ENCODE measurements around the gene POMC.
"Not testable (repeated sequence)": the region's sequence is repeated elsewhere in the genome, so short reads cannot be mapped to it uniquely, and the experiment has no call there.

Gene POMC

GRCh38 chr2:25177211-25177611, 8.8 kb upstream of the POMC start:
- DNase-seq (ENCODE audit: low read depth in 2 of 3, low spot score in 1 of 3) = no peak

DNA sequence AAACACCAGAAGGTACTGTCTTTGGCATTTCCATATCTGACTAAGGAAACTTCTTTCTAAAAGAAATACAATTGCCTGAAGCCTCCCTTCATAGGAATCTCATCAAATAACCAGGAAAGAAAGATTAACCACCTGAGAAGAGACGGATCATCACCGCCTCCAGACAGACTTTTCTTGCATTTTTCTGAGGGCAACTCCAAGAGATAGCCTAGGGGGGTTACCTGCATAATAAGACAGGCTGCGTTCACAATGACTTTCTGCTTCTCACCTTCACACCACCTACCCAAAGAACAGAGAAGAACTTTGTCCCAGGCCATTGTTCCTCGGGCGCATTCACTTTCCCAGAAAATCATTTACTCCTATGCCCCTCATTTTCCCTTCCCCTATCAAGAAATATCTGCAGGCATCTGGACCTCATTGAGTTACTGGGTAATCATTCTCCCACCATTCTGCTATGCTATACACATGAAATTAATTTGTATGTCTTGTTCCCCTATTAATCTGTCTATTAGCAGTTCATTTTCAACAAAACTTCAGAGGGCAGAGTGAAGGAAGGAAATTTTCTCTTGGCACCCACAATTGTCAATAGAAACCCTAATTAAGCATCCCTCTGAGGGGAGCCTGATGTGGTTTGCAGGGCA, 8.3 kb upstream of the POMC start:
- DNase-seq (ENCODE audit: low read depth in 2 of 3, low spot score in 1 of 3) = no peak

- DNase-seq (ENCODE audit: low read depth in 2 of 3, low spot score in 1 of 3) = no peak
Observed at GRCh38 chr2:25176138-25176537, 7.8 kb upstream of the POMC start.

- DNase-seq (ENCODE audit: low read depth in 2 of 3, low spot score in 1 of 3) = no peak
Observed at GRCh38 chr2:25174192-25174861, 5.9 kb upstream of the POMC start.

GRCh38 chr2:25173719-25174118, 5.3 kb upstream of the POMC start:
- no peak for DNase-seq (ENCODE audit: low read depth in 2 of 3, low spot score in 1 of 3)

DNA sequence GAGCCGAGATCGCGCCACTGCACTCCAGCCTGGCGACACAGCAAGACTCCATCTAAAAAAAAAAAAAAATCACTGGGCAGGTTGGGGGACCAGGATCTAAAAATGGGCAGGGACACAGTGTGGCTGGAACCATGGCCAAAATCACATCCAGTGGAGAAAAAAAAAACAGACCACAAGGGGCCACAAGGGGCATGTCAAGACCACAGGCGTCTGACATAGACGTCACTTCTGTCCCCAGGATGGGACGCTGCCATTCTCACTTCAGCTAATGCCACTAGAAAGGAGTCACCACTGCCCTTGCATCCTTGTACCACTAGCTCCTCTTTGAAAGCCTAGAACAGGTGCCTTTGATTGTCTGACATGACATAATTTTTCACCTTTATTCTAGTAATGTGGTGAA, 2.5 kb upstream of the POMC start:
- no peak for DNase-seq (ENCODE audit: low read depth in 2 of 3, low spot score in 1 of 3)

DNA sequence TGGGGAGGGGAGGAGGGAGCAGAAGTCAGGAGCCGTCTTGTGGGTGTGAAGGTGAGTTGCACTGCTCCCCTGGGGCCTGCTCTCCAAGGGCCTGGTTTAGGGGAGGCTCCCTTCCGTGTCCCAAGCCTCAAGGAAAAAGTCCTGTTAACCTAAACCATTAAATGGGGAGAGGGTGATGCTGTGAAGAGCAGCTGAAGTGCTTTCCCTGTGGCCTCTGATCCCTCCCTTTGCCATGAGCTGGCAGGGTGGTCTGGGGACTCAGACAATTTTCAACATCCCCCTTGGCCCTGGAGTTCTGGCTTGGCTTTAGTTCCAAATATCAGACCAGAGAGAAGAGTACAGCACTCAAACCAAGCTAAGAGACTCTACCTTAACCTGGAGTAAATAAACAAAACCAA, 692 bp upstream of the POMC start:
- DNase-seq (ENCODE audit: low read depth in 2 of 3, low spot score in 1 of 3) = no peak

DNA sequence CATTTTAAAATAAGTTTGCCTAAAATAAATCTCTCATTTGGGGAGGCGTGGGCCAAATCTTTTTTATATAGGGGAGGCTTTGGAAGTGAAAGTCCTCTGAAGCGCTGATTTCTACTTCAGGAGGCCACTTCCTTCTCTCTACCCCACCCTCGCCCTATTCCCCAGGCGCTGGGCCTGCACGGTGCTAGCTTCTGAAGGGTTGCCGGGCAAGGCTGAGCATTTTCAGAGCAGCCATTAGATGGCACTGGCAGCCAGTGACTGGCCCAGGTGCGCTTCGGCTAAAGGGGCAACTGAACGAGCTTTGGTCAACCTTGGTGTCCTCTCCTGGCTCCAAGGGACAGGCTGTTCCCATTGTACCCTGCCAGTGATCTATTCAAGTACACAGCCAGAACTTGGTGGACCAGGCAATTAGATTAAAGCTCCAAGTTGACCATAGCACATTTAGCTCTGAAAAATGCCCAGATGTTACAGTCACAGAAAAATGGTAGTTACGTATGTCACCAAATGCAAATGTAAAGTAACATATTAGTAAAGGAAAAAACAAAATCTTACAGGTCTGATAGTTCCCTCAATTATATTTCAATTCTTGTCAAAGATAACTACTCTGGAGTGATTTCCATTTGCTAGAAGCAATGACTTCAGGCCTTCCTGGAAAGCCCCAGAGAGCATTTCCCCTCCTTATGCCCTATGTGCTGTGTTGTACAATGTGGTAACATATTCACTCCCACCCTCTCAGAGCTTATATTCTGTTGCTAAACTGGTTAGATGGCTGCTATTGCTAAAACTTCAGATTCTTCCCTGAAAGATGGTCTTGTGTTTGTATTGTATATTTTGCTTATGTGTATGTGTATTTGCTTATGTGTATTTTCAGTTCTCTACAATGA, 2.1 kb downstream of the POMC start:
- peak in 1 of 3 donors; percentile 8 for DNase-seq (ENCODE audit: low read depth in 2 of 3, low spot score in 1 of 3)

DNA sequence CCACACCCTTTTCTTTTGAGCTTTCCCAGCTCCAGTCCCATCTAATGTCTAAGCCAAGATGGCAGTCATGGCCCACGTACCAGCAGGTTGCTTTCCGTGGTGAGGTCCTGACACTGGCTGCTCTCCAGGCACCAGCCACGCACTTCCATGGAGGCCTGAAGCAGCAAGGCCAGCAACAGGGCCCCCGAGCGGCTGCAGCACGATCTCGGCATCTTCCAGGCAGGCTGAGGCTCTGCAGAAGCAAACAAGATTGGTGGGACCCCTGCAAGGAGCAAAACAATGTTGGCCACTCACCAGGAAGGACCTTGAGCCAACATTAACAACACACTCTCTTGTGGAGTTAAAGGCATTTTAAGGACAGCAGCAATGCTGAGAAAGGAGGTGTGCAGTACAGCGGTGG, 3.8 kb downstream of the POMC start:
- DNase-seq (ENCODE audit: low read depth in 2 of 3, low spot score in 1 of 3) = no peak

DNA sequence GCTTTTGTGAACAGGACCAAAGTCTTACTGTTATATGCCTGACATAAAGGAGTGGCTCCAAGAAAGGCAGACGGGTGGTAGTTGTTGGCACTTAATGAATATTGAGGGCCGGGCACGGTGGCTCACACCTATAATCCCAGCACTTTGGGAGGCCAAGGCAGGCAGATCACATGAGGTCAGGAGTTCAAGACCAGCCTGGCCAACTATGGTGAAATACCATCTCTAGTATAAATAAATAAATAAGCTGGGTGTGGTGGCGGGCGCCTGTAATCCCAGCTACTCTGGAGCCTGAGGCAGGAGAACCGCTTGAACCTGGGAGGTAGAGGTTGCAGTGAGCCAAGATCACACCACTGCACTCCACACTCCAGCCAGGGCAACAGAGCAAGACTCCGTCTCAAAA, 6.3 kb downstream of the POMC start:
- DNase-seq (ENCODE audit: low read depth in 2 of 3, low spot score in 1 of 3) = not testable (repeated sequence)

GRCh38 chr2:25161055-25161781, 7.2 kb downstream of the POMC start:
- peak; percentile 51 to 62 (median 53) for DNase-seq (ENCODE audit: low read depth in 2 of 3, low spot score in 1 of 3)

DNA sequence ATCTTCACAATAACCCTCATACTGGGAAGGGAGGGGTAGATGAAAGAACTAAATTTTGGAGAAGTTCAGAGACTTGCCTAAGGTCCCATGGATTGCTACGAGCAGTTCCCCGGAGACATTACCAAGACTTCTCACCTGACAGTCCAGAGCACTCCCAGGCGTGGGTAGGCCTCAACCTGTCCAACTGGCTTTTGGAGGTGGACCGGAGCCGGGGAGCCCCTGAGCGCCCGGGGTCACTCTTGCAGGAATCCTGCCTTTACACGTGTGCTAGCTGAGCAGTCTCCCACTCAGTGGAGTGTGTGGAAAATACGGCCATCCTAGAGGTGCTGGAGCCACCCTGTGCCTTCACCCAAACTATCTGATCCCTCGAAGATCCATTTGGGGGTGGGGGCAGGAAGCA, 8.0 kb downstream of the POMC start:
- DNase-seq (ENCODE audit: low read depth in 2 of 3, low spot score in 1 of 3) = no peak

GRCh38 chr2:25159949-25160348, 8.4 kb downstream of the POMC start:
- DNase-seq (ENCODE audit: low read depth in 2 of 3, low spot score in 1 of 3) = no peak

GRCh38 chr2:25158096-25158852, 10.1 kb downstream of the POMC start:
- DNase-seq (ENCODE audit: low read depth in 2 of 3, low spot score in 1 of 3) = no peak

DNA sequence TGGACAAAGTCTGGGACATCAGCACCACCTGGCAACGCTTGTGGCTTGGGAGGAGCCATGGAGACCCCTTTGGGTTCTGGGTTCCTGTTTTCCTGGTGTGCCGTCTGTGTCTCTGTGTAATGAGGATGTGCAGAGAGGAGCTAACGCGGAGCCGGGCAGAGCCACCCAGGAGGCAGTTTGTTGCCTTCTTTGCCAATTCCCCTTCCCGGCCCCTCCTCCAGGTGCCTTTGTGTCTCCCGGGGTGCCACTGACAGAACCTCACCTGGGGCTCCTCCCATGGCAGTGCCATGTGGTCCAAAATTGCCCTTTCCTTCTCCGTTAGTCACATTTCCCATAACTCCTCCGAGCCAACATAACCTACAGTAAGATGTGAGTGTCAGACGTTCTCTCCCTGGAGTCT, 13.0 kb downstream of the POMC start:
- DNase-seq (ENCODE audit: low read depth in 2 of 3, low spot score in 1 of 3) = no peak

DNA sequence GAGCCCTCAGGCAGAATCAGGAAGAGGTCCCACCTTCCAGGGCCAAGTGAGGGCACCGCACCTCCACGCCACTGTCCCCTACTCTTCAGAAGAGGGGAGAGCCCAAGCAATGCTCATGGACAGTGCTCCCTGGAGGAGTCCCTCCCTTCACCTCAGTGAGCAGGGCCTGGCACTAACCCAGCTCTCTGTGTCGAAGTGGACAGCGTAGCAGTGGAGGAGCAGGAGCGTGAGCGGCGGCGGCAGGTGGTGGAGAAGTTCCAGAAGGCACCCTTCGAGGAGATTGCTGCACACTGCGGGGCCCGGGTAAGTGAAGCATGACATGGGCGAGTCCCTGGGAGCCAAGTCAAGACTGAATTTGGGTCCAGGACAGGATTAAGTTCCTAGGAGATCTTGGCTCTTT, 16.7 kb downstream of the POMC start:
- DNase-seq (ENCODE audit: low read depth in 2 of 3, low spot score in 1 of 3) = no peak

DNA sequence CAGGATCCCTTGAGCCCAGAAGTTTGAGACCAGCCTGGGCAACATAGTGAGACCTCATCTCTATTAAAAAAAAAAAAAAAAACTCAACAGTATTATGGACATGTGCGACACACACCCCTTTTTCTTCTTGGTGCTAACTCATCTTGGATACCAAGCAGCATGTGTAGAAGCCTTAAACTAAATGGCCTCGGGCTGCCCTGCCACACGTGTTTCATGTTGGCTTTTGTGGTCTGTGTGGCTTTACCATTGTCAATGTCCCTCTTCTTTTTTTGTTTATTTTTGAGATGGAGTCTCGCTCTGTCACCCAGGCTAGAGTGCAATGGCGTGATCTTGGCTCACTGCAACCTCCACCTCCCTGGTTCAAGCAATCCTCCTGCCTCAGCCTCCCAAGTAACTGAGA, 17.4 kb downstream of the POMC start:
- not testable (repeated sequence) for DNase-seq (ENCODE audit: low read depth in 2 of 3, low spot score in 1 of 3)

DNA sequence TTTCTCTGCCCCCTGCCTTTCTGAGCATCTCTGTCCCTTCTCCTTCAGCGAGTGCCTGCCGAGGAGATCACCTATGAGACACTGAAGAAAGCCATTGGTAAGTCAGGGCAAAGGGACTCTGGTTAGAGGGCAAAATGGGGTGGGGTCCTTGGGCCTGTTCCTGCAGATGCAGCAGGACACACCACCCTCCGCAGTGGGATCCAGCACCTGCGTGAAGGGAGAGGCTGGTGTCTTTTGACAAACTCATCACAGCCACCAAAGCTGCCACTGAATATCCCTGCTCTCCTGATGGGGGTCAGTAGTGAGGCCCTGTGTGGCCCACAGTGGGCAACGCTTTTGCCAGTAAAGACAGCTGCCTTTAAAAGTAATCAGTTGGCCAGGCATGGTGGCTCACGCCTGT, 18.7 kb downstream of the POMC start:
- DNase-seq (ENCODE audit: low read depth in 2 of 3, low spot score in 1 of 3) = no peak

DNA sequence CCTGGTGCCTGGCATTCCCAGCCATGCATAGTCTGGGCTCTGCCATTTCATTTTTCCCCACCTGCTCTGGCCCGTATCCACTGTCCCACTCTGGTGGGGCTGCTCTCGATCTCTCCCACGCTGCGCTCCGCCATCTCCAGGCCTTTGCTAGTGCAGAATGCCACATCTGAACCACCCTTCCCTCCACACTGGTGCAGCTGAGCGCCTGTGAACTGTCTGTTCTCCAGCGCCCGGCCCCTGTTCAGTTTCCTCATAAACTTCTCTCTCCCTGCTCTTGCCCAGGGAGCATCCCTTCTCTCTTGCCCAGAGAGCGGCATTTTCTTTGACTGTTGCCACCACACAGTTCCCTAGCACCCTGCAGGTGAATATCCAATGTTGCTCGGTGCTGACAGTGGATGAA, 21.5 kb downstream of the POMC start:
- DNase-seq (ENCODE audit: low read depth in 2 of 3, low spot score in 1 of 3) = no peak

DNA sequence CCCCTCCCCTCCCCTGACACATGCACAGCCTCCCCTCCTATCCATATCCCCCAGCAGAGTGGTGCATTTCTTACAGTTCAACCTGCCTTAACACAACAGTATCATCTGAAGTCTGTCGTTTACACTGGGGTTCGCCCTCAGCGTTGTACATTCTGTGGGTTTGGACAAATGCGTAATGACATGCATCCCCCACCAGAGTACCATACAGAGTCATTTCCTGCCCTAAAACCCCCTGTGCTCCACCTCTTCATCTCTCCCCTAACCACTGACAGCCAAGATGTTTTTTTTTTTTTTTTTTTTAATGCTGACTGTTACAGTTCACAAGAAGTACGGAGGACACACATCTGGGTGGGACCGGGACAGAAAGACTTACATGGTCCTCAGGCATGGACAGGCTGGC, 22.6 kb downstream of the POMC start:
- DNase-seq (ENCODE audit: low read depth in 2 of 3, low spot score in 1 of 3) = no peak

GRCh38 chr2:25141120-25141519, 27.3 kb downstream of the POMC start:
- no peak for DNase-seq (ENCODE audit: low read depth in 2 of 3, low spot score in 1 of 3)

All from stimulated activated CD4-positive, alpha-beta T cell treated with anti-CD3 and anti-CD28 coated beads, Interleukin-12 subunit alpha, Interleukin-12 subunit beta, amount 100 ng/mL, for 48 hours (primary cell).